HepG2 (cell line): ENCODE results near the gene VCP. TPM values are rescaled to one million over a fixed set of nuclear protein-coding genes. Genes with fewer than 3 reads are reported as not detected.

ENCODE experiments used
- ARHGAP35 ChIP-seq: sonication (generic); formaldehyde crosslinking; IDR thresholded peaks from 2 replicates; pipeline ENCODE4 v1.9.0; 2022; ENCODE audit warnings: mild to moderate bottlenecking, inconsistent platforms, moderate library complexity, missing genetic modification reagents, borderline replicate concordance
- ATAD3A ChIP-seq: sonication (generic); formaldehyde crosslinking; IDR thresholded peaks from 2 replicates; pipeline ENCODE4 v1.4.0; 2020; ENCODE audit warnings: missing genetic modification reagents
- CREB1 ChIP-seq, 2 experiments: fragments of 450-650 bp in 1 of 2; IDR thresholded peaks; 2 replicates each; pipeline ENCODE4 v1.6.1; 2016 to 2017; ENCODE audit warnings: control low read depth in 1 of 2, mild to moderate bottlenecking in 1 of 2, missing compliant biosample characterization in 1 of 2, missing genetic modification characterization in 1 of 2
- CREB3 ChIP-seq: sonication (generic); formaldehyde crosslinking; IDR thresholded peaks from 2 replicates; pipeline ENCODE4 v1.5.0; 2020; ENCODE audit warnings: missing genetic modification reagents
- DRAP1 ChIP-seq: IDR thresholded peaks from 2 replicates; pipeline ENCODE4 v1.6.1; 2016; ENCODE audit warnings: missing genetic modification reagents, missing compliant biosample characterization
- FOXC1 ChIP-seq: sonication (generic); formaldehyde crosslinking; IDR thresholded peaks from 2 replicates; pipeline ENCODE4 v1.8.0; 2022; ENCODE audit warnings: mild to moderate bottlenecking, missing genetic modification reagents, borderline replicate concordance
- FOXJ3 ChIP-seq: sonication (generic); formaldehyde crosslinking; IDR thresholded peaks from 2 replicates; pipeline ENCODE4 v1.4.0; 2020; ENCODE audit warnings: missing genetic modification reagents, mild to moderate bottlenecking, borderline replicate concordance
- FOXP4 ChIP-seq: sonication (generic); formaldehyde crosslinking; IDR thresholded peaks from 2 replicates; pipeline ENCODE4 v1.4.0; 2020; ENCODE audit warnings: missing genetic modification reagents
- HDAC1 ChIP-seq: sonication (generic); formaldehyde crosslinking; IDR thresholded peaks from 2 replicates; pipeline ENCODE4 v1.5.1; 2020; ENCODE audit warnings: mild to moderate bottlenecking, missing genetic modification reagents
- KDM4B ChIP-seq: sonication (generic); formaldehyde crosslinking; IDR thresholded peaks from 2 replicates; pipeline ENCODE4 v1.4.0; 2020; ENCODE audit warnings: missing genetic modification reagents
- MBD4 ChIP-seq: IDR thresholded peaks from 2 replicates; pipeline ENCODE4 v1.6.1; 2012; ENCODE audit warnings: low read length, inconsistent platforms, borderline replicate concordance
- MED1 ChIP-seq: sonication (generic); formaldehyde crosslinking; IDR thresholded peaks from 2 replicates; pipeline ENCODE4 v1.4.0; 2020; ENCODE audit warnings: missing genetic modification reagents
- MIER3 ChIP-seq: IDR thresholded peaks from 2 replicates; pipeline ENCODE4 v1.6.1; 2016; ENCODE audit warnings: missing compliant biosample characterization, borderline replicate concordance
- NCOA2 ChIP-seq: sonication (generic); formaldehyde crosslinking; IDR thresholded peaks from 2 replicates; pipeline ENCODE4 v1.8.0; 2022; ENCODE audit warnings: inconsistent platforms
- REL ChIP-seq: sonication (generic); formaldehyde crosslinking; conservative IDR thresholded peaks from 2 replicates; pipeline ENCODE4 v1.8.0; 2022; ENCODE audit warnings: mild to moderate bottlenecking, missing genetic modification reagents, moderate library complexity
- SPEN ChIP-seq: sonication (generic); formaldehyde crosslinking; IDR thresholded peaks from 2 replicates; pipeline ENCODE4 v1.5.1; 2020; ENCODE audit warnings: low read depth, mild to moderate bottlenecking, missing genetic modification reagents
- TAF1 ChIP-seq: sonication (generic); formaldehyde crosslinking; IDR thresholded peaks from 2 replicates; pipeline ENCODE4 v1.4.0; 2020; ENCODE audit warnings: missing genetic modification reagents
- TFE3 ChIP-seq: IDR thresholded peaks from 2 replicates; pipeline ENCODE4 v1.6.1; 2016
- TP53 ChIP-seq: sonication (generic); formaldehyde crosslinking; conservative IDR thresholded peaks from 2 replicates; pipeline ENCODE4 v1.4.0; 2020; ENCODE audit warnings: missing genetic modification reagents
- ZMYM4 ChIP-seq: sonication (generic); formaldehyde crosslinking; IDR thresholded peaks from 2 replicates; pipeline ENCODE4 v1.8.1; 2023; ENCODE audit warnings: mild to moderate bottlenecking, missing genetic modification reagents
- ZNF136 ChIP-seq: sonication (generic); formaldehyde crosslinking; IDR thresholded peaks from 2 replicates; pipeline ENCODE4 v1.8.1; 2022; ENCODE audit warnings: low read depth, mild to moderate bottlenecking, moderate library complexity, missing genetic modification reagents
- ZNF143 ChIP-seq: sonication (generic); formaldehyde crosslinking; IDR thresholded peaks from 2 replicates; pipeline ENCODE4 v1.4.0; 2020; ENCODE audit warnings: missing genetic modification reagents
- ZNF44 ChIP-seq: sonication (generic); formaldehyde crosslinking; IDR thresholded peaks from 2 replicates; pipeline ENCODE4 v1.5.1; 2020; ENCODE audit warnings: mild to moderate bottlenecking, missing genetic modification reagents
- ZNF451 ChIP-seq: sonication (generic); formaldehyde crosslinking; IDR thresholded peaks from 2 replicates; pipeline ENCODE4 v1.5.0; 2020; ENCODE audit warnings: mild to moderate bottlenecking, missing genetic modification reagents
- ZNF557 ChIP-seq: sonication (generic); formaldehyde crosslinking; IDR thresholded peaks from 2 replicates; pipeline ENCODE4 v1.4.0; 2020; ENCODE audit warnings: missing genetic modification reagents
- polyA plus RNA-seq, 8 experiments: library from polyadenylated mRNA; depleted of rRNA in 3 of 8; stranded (reverse) in 7 of 8; unstranded in 1 of 8; fragments of >200 nt; fragmentation: Illumina TruSeq in 4 of 8; extraction: Trizol in 4 of 8; gene quantifications; 2 replicates each; pipeline versions ENCODE4 v1.2.1 to v1.2.3, GENCODE V29; 2011 to 2016; ENCODE audit warnings: low read depth in 4 of 8, missing spikeins in 1 of 8, mixed read lengths in 1 of 8; ENCODE audit not compliant: insufficient read depth in 1 of 8
- total RNA-seq, 5 experiments: library from RNA; depleted of rRNA; stranded (reverse); fragments of >200 nt; fragmentation: Illumina TruSeq; extraction: Trizol; gene quantifications; 2 replicates each; pipeline ENCODE4 v1.2.3, GENCODE V29; 2016; ENCODE audit warnings: low read depth in 1 of 5

The VCP gene
- total and polyA plus RNA-seq, 2 of the 13 experiments (the other 11 are each of a cell fraction or from before 2014, with no cell fraction given) = 143 to 391 TPM

- peak; percentile 80 for TF ChIP-seq SPEN
- peak; percentile 53; the same call in 1 of the 2 replicates for TF ChIP-seq TFE3
- no peak; the same call in 1 of the 2 replicates for TF ChIP-seq KDM4B
- TF ChIP-seq ZNF44 = no peak
- peak; percentile 17; the same call in 1 of the 2 replicates for TF ChIP-seq FOXC1 (CRISPR knock-in tag)
- TF ChIP-seq ZMYM4 = peak; percentile 52
- TF ChIP-seq CREB1 (IDR thresholded peaks at IDR 0.05) = no peak
- TF ChIP-seq CREB1 (CRISPR knock-in tag; IDR thresholded peaks at IDR 0.05) = peak; percentile 47; the same call in 1 of the 2 replicates
- peak; percentile 47; the same call in 1 of the 2 replicates for TF ChIP-seq ZNF557 (CRISPR knock-in tag)
- 0 out of 2 replicates have a peak, but pooled peaks have one; percentile 56 for TF ChIP-seq REL (CRISPR knock-in tag)
- TF ChIP-seq ZNF143 (CRISPR knock-in tag) = peak; percentile 96
- no peak for TF ChIP-seq ATAD3A (CRISPR knock-in tag)
- 0 out of 2 replicates have a peak, but pooled peaks have one; percentile 12 for TF ChIP-seq MED1 (CRISPR knock-in tag)
- TF ChIP-seq ARHGAP35 (CRISPR knock-in tag) = peak; percentile 79; the same call in 1 of the 2 replicates
- no peak for TF ChIP-seq FOXP4 (CRISPR knock-in tag)
- peak; percentile 59; the same call in 1 of the 2 replicates for TF ChIP-seq DRAP1 (CRISPR knock-in tag)
- TF ChIP-seq MBD4 = no peak
- TF ChIP-seq NCOA2 (CRISPR knock-in tag) = no peak
- peak; percentile 89 for TF ChIP-seq HDAC1 (CRISPR knock-in tag)
- TF ChIP-seq MIER3 (CRISPR knock-in tag) = no peak; the same call in 1 of the 2 replicates
- TF ChIP-seq FOXJ3 = no peak
- 0 out of 2 replicates have a peak, but pooled peaks have one; percentile 11 for TF ChIP-seq ZNF136
- TF ChIP-seq ZNF451 (CRISPR knock-in tag) = 0 out of 2 replicates have a peak, but pooled peaks have one; percentile 54
- 0 out of 2 replicates have a peak, but pooled peaks have one; percentile 51 for TF ChIP-seq CREB3 (CRISPR knock-in tag)
- no peak for TF ChIP-seq TP53 (CRISPR knock-in tag)
- TF ChIP-seq TAF1 (CRISPR knock-in tag) = peak; percentile 63
Observed at GRCh38 chr9:35079426-35080341, 7.3 kb upstream of the VCP start, which contains the start of gene FANCG (continued).
